ENCODE results near the gene ARFGEF3. TPM values are rescaled to one million over a fixed set of nuclear protein-coding genes. Genes with fewer than 3 reads are reported as not detected.

The ARFGEF3 gene
- total RNA-seq, 1 donor from 2014 or later, result 1.8 TPM

DNA sequence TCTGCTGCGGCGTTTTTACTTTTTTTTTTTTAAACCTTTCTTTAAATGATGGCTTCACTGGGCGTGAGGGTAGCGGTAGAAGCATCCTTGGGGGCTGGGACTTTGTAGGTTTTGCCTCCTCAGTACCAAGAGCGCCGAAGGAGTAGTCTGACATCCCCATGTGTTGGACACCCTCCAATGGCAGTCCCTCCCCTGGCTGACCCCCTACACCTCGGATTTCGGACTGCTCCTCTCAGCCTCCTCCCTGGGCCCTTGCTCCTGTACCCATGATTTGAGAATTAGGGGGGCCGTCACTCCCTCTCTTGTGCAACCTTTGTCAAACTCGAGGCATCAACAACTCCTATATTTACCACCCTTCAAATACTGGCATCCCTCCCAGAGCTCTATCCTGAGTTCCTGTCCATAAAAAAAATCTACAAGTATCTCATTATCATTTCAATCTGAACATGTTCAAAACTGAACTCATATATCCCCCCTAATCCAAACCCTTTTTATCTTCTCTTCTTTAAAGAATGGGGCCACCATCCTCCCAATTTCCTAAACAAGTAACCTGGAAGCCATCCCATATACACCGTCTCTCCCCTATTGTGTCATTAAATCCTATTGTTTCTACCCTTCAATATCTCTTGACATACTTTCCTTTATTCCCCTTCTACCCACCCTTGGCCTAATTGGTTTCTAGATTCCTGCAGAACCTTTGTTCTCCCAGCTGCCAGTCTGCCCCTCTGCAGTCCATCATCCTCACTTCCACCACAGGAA lies 1.2 kb upstream of the ARFGEF3 start:
- peaks cover 4 to 7% of the 10 kb centered on the region in 2 donors for H3K4me1 ChIP-seq
- TF ChIP-seq, protein P1, sequence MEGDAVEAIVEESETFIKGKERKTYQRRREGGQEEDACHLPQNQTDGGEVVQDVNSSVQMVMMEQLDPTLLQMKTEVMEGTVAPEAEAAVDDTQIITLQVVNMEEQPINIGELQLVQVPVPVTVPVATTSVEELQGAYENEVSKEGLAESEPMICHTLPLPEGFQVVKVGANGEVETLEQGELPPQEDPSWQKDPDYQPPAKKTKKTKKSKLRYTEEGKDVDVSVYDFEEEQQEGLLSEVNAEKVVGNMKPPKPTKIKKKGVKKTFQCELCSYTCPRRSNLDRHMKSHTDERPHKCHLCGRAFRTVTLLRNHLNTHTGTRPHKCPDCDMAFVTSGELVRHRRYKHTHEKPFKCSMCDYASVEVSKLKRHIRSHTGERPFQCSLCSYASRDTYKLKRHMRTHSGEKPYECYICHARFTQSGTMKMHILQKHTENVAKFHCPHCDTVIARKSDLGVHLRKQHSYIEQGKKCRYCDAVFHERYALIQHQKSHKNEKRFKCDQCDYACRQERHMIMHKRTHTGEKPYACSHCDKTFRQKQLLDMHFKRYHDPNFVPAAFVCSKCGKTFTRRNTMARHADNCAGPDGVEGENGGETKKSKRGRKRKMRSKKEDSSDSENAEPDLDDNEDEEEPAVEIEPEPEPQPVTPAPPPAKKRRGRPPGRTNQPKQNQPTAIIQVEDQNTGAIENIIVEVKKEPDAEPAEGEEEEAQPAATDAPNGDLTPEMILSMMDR (IDR thresholded peaks at IDR 0.05), result no peak
- H3K36me3 ChIP-seq, result no peaks in the 10 kb centered on the region
- peak overlapping the region in 1 of 2 donors; percentile 85 for H3K4me3 ChIP-seq
- no peaks in the 10 kb centered on the region for H3K9me3 ChIP-seq
- H3K27ac ChIP-seq, result no peak overlapping the region
- no peaks in the 10 kb centered on the region for H3K27me3 ChIP-seq
- intact Hi-C loops (cut with DNase I), result no loop called here
- no peak for DNase-seq (ENCODE audit: low spot score in 2 of 2)

DNA sequence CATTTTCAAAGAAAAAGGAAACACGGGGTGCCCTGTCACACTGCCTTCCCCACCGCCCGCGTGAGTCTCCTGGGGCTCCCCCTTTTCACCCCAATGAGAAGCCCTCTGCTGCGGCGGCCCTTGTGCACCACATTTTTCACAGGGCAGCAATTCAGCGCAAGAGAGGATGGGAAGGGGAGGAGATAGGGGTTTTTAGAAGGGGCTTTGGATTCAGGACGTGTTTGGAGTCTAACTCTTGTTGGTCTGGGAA lies 726 bp upstream of the ARFGEF3 start:
- no peaks in the 10 kb centered on the region for H3K36me3 ChIP-seq
- DNase-seq (ENCODE audit: low spot score in 2 of 2), result no peak
- no peak overlapping the region for H3K27ac ChIP-seq
- peak overlapping the region; percentile 59 to 85 for H3K4me3 ChIP-seq
- no peaks in the 10 kb centered on the region for H3K27me3 ChIP-seq
- intact Hi-C loops (cut with DNase I), result no loop called here
- peaks cover 4 to 7% of the 10 kb centered on the region in 2 donors for H3K4me1 ChIP-seq
- TF ChIP-seq, protein P1 (IDR thresholded peaks at IDR 0.05), result no peak
- no peaks in the 10 kb centered on the region for H3K9me3 ChIP-seq

DNA sequence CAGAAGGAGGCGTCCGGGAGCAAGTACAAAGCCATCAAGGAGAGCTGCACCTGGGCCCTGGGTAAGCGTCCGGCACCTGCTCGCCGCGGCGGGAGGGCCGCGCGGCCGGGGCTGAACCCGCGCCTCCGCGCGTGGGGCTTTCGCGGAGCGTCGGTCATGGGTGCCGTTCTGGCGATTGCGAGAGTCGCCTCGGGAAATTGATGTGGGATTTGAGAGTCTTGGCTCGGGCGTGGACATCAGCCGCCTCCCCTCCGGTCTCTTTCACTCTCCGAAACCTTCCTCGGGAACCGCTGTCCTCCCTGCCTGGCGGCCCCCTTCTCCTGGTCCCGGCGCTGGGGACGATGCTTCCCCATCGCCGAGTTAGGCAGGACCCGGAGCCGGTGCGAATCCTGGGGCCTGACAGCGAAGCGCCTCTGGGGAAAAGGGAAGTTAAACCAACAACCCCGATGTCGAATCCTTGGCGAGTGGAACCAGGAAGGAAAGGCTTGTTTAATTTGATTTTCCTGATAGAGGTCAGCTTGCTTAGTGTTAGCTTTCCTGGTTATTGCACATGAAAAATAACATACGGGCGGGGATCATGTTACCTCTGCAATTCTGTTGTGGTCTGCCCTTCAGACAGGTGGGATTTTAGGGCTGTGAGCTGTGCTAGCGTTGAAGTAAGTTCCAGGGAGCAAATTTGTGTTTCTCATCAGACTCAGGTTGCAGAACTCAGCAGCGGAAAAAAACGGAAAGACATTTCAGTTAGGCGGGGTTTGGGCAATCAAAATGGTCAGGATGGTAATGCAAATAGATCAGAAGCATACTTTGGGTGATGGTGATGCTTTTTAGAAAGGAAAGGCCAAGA lies 594 bp downstream of the ARFGEF3 start:
- H3K4me3 ChIP-seq, result peak overlapping the region; percentile 59 to 85
- H3K27me3 ChIP-seq, result no peaks in the 10 kb centered on the region
- TF ChIP-seq, protein P1 (IDR thresholded peaks at IDR 0.05), result no peak
- no peak for DNase-seq (ENCODE audit: low spot score in 2 of 2)
- peaks cover 4 to 7% of the 10 kb centered on the region in 2 donors for H3K4me1 ChIP-seq
- H3K36me3 ChIP-seq, result no peaks in the 10 kb centered on the region
- intact Hi-C loops (cut with DNase I), result no loop called here
- H3K9me3 ChIP-seq, result no peaks in the 10 kb centered on the region
- no peak overlapping the region for H3K27ac ChIP-seq

DNA sequence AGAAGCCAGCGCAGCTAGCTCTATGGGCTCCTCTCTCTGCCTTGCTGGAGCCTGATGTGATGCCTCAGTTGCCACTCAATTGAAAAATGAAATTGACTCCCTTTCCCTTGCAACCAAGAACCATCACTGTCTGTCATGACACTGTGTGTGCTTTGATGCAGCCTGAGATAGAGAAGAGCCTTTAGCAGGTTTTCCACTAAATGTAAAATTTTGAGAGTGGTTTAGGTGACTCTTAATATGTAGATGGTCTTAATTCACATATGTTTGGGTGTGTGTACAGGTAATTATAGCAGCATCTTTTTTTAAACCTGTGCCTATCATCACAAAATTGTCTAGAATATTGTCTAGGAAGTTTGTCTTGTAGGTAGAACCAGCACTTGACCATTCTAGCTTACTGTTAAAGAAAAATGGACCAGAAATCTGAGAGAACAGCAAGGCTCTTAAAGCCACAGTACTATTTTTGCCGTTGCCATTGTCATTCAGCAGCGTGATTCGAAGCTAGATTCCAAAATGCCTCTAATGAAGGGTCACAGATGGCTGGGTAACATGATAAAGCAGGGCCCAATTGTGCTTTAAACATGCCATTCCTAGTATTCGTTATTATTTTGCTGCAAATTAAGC lies 1.3 kb downstream of the ARFGEF3 start:
- Histone ChIP-seq H3K36me3 (no peaks in the 10 kb centered on the region), H3K4me3 (peak overlapping the region in 1 of 2 donors; percentile 85), H3K27me3 (no peaks in the 10 kb centered on the region), H3K9me3 (no peaks in the 10 kb centered on the region), H3K27ac (no peak overlapping the region), H3K4me1 (peaks cover 4 to 7% of the 10 kb centered on the region in 2 donors)
- DNase-seq (ENCODE audit: low spot score in 2 of 2), result no peak
- TF ChIP-seq, protein P1 (IDR thresholded peaks at IDR 0.05), result no peak
- intact Hi-C loops (cut with DNase I), result no loop called here

DNA sequence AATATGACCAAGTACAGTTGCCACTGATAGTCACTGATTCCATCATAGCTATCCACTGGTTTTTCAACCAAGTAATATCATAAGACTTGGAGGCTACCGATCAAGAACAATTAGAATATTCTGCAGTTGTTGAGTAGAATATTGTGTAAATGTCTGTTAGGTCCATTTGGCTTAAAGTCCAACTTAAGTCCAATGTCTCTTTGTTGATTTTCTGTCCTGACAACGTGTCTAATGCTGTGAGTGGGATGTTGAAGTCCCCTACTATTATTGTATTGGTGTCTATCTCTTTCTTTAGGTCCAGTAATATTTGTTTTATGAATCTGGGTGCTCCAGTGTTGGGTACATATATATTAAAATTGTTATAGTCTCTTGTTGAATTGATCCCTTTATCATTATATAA lies 13.9 kb downstream of the ARFGEF3 start:
- Histone ChIP-seq H3K4me3 (no peak overlapping the region), H3K27me3 (no peaks in the 10 kb centered on the region), H3K4me1 (no peaks in the 10 kb centered on the region), H3K36me3 (no peaks in the 10 kb centered on the region), H3K27ac (no peak overlapping the region), H3K9me3 (peaks cover 4 to 25% of the 10 kb centered on the region in 2 donors)
- intact Hi-C loops (cut with DNase I), result no loop called here
- TF ChIP-seq, protein P1 (IDR thresholded peaks at IDR 0.05), result no peak
- no peak for DNase-seq (ENCODE audit: low spot score in 2 of 2)

Measured in ascending aorta (tissue), 2 donors.